PC-9 (cell line): ENCODE data around the gene ETS2. TPM values are rescaled to one million over a fixed set of nuclear protein-coding genes. Genes with fewer than 3 reads are reported as not detected.

Experiments used
- BruUV-seq: library from RNA; stranded (reverse); fragments of 400-500 nt; replicated peaks from 2 replicates; lab custom pipeline; 2021; lab: Mats Ljungman, UMichigan
- CTCF ChIA-PET: fragments of 300-600 bp; sonication (Branson Sonifier 250); formaldehyde crosslinking; loops from one replicate; lab custom pipeline; 2022; ENCODE audit warnings: antibody characterized with exemption; lab: Charles Lee
- POLR2A ChIA-PET: fragments of 300-600 bp; sonication (Branson Sonifier 250); formaldehyde crosslinking; loops from one replicate; lab custom pipeline; 2022; ENCODE audit warnings: antibody characterized with exemption; ENCODE audit not compliant: unreplicated experiment; lab: Charles Lee
- DNase-seq, 2 experiments: peaks; one replicate each; pipeline versions ENCODE4 v3.0.0 to v3.0.0-alpha.2; 2015 to 2022; ENCODE audit warnings: mixed read lengths in 1 of 2
- H2AFZ ChIP-seq: fragments of 200-600 bp; sonication (generic); 2 replicates; pipeline ENCODE4 v1.8.1; 2017; ENCODE audit warnings: antibody characterized with exemption
- H3F3A ChIP-seq: fragments of 200-600 bp; sonication (generic); 2 replicates; pipeline ENCODE4 v1.8.1; 2017; ENCODE audit warnings: antibody characterized with exemption, mild to moderate bottlenecking, low read depth; ENCODE audit not compliant: insufficient read depth
- H3K27ac ChIP-seq: fragments of 200-600 bp; sonication (generic); 2 replicates; pipeline ENCODE4 v1.6.1; 2016; ENCODE audit warnings: mixed run types
- H3K27me3 ChIP-seq: fragments of 200-600 bp; sonication (generic); 2 replicates; pipeline ENCODE4 v1.6.1; 2016; ENCODE audit warnings: low read depth, mixed run types; ENCODE audit not compliant: insufficient read depth
- H3K36me3 ChIP-seq: fragments of 200-600 bp; sonication (generic); 2 replicates; pipeline ENCODE4 v1.6.1; 2016; ENCODE audit warnings: low read depth, mixed run types
- H3K4me1 ChIP-seq: fragments of 200-600 bp; sonication (generic); replicated peaks from 2 replicates; pipeline ENCODE4 v1.6.1; 2016; ENCODE audit warnings: mixed run types; ENCODE audit not compliant: insufficient read depth
- H3K4me2 ChIP-seq: fragments of 200-600 bp; sonication (generic); 2 replicates; pipeline ENCODE4 v1.6.1; 2017; ENCODE audit warnings: mixed run types
- H3K4me3 ChIP-seq: fragments of 200-600 bp; sonication (generic); 2 replicates; pipeline ENCODE4 v1.6.1; 2016; ENCODE audit warnings: mixed run types
- H3K79me2 ChIP-seq: fragments of 200-600 bp; sonication (generic); 2 replicates; pipeline ENCODE4 v1.6.1; 2017; ENCODE audit warnings: low read depth, mixed run types
- H3K9me2 ChIP-seq: fragments of 200-600 bp; sonication (generic); 2 replicates; pipeline ENCODE4 v1.8.1; 2017; ENCODE audit warnings: mild to moderate bottlenecking; ENCODE audit not compliant: insufficient read depth
- H3K9me3 ChIP-seq: fragments of 200-600 bp; sonication (generic); 2 replicates; pipeline ENCODE4 v1.8.1; 2016; ENCODE audit warnings: low read depth; ENCODE audit not compliant: insufficient read depth
- H4K20me1 ChIP-seq: fragments of 200-600 bp; sonication (generic); 2 replicates; pipeline ENCODE4 v1.8.1; 2017; ENCODE audit not compliant: insufficient read depth
- CTCF ChIP-seq: fragments of 200-600 bp; sonication (generic); conservative IDR thresholded peaks from 2 replicates; pipeline ENCODE4 v1.6.1; 2017; ENCODE audit warnings: mixed run types, antibody characterized with exemption, mild to moderate bottlenecking, moderate library complexity
- EZH2 ChIP-seq: fragments of 200-600 bp; sonication (generic); IDR thresholded peaks from 2 replicates; pipeline ENCODE4 v1.8.0; 2017; ENCODE audit warnings: antibody characterized with exemption, low read depth
- intact Hi-C: fragments of 100-400 bp; cut with micrococcal nuclease; formaldehyde crosslinking; loops from one replicate; pipeline ENCODE4 v1.10.0; 2022; ENCODE audit not compliant: unreplicated experiment
- total RNA-seq: library from RNA; stranded (reverse); gene quantifications from 2 replicates; pipeline ENCODE4 v1.2.3, GENCODE V29; 2021

The ETS2 gene
- total RNA-seq, 1 experiment from 2014 or later = 20.4 TPM

GRCh38 chr21:38851101-38851500, 45.4 kb downstream of the ETS2 start:
- no peak overlapping the region for H2AFZ ChIP-seq
- H4K20me1 ChIP-seq = no peaks in the 10 kb centered on the region
- H3K36me3 ChIP-seq = no peaks in the 10 kb centered on the region
- no peaks in the 10 kb centered on the region for H3K79me2 ChIP-seq
- H3K9me2 ChIP-seq = no peaks in the 10 kb centered on the region
- intact Hi-C loops = loop anchor here (5.0 kb wide), 1 partner anchor 44 kb away; the partner anchor contains the start of gene ETS2
- ChIA-PET CTCF (no interaction called here), POLR2A (no interaction called here)
- H3K4me2 ChIP-seq = no peak overlapping the region
- TF ChIP-seq EZH2 = no peak
- no peak for TF ChIP-seq CTCF
- peaks cover 13% of the 10 kb centered on the region for H3K4me1 ChIP-seq
- H3K27ac ChIP-seq = no peak overlapping the region
- H3F3A ChIP-seq = peaks cover 13% of the 10 kb centered on the region; the same call in 1 of the 2 replicates
- no peak overlapping the region for H3K4me3 ChIP-seq
- no peaks in the 10 kb centered on the region for H3K27me3 ChIP-seq
- no peak for DNase-seq
- BruUV-seq = no TSS peak
- H3K9me3 ChIP-seq = no peaks in the 10 kb centered on the region

DNA sequence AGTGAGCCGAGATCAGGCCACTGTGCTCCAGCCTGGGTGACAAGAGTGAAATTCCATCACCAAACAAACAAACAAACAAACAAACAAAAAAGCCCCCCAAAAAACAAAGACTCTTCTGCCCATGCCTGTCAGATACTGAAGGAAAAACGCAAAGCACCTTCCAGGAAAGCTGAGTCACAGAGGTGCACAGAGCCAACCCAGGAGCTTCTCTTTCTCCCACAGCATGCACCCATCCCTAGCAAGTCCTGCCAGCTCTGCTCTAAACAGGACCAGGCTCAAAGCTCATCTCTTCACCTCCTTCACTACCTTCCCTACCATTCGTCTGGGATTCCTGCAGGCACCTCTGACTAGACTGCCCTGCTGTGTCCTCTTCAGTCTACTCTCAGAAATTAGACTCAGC, 46.5 kb downstream of the ETS2 start:
- peaks cover 13% of the 10 kb centered on the region for H3K4me1 ChIP-seq
- no peak overlapping the region for H3K4me2 ChIP-seq
- ChIA-PET CTCF (no interaction called here), POLR2A (interaction anchor here (0.6 to 0.7 kb wide), 2 partner anchors 58 to 858 kb away, joined by 7 to 8 read pairs; no protein-coding TSS in a partner anchor)
- no peaks in the 10 kb centered on the region for H3K9me3 ChIP-seq
- H3K27ac ChIP-seq = no peak overlapping the region
- no peak for DNase-seq
- TF ChIP-seq CTCF (no peak), EZH2 (no peak)
- no peak overlapping the region for H3K4me3 ChIP-seq
- no peaks in the 10 kb centered on the region for H3K27me3 ChIP-seq
- peaks cover 13% of the 10 kb centered on the region; the same call in 1 of the 2 replicates for H3F3A ChIP-seq
- intact Hi-C loops = loop anchor here (5.0 kb wide), 1 partner anchor 45 kb away; the partner anchor contains the start of gene ETS2
- H3K36me3 ChIP-seq = no peaks in the 10 kb centered on the region
- BruUV-seq = no TSS peak
- H3K9me2 ChIP-seq = no peaks in the 10 kb centered on the region
- H3K79me2 ChIP-seq = no peaks in the 10 kb centered on the region
- no peaks in the 10 kb centered on the region for H4K20me1 ChIP-seq
- H2AFZ ChIP-seq = no peak overlapping the region

DNA sequence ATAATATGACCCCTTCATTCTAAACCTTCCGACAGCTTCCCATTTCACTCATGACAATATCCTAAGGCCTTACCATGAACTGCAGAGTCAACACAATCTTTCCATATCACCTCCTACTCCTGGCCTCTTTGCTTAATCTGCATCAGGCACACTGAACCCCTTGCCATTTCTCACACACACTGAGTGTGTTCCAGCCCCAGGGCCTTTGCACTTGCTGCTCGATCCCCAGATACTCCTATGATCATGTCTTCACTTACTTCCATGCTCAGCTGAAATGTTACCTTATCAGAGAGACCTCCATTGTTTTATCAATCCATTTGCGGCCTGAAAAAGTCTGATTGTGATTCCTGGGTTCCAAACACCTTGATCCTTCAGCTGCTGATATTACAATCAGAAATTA, 47.0 kb downstream of the ETS2 start:
- Histone ChIP-seq H4K20me1 (no peaks in the 10 kb centered on the region), H3K36me3 (no peaks in the 10 kb centered on the region), H3K4me2 (no peak overlapping the region), H3K79me2 (no peaks in the 10 kb centered on the region), H3F3A (peaks cover 13% of the 10 kb centered on the region; the same call in 1 of the 2 replicates), H3K9me2 (no peaks in the 10 kb centered on the region), H2AFZ (no peak overlapping the region), H3K27me3 (no peaks in the 10 kb centered on the region), H3K4me1 (peaks cover 13% of the 10 kb centered on the region), H3K9me3 (no peaks in the 10 kb centered on the region), H3K27ac (no peak overlapping the region), H3K4me3 (no peak overlapping the region)
- TF ChIP-seq CTCF (no peak), EZH2 (no peak)
- intact Hi-C loops = loop anchor here (1.0 to 5.0 kb wide), 2 partner anchors 45 to 61 kb away; partner anchors contain the start of gene ETS2
- ChIA-PET POLR2A (interaction anchor here (0.7 kb wide), 1 partner anchor 858 kb away, joined by 8 read pairs; no protein-coding TSS in a partner anchor), CTCF (no interaction called here)
- no peak for DNase-seq
- BruUV-seq = no TSS peak
